Endothelial cell (in vitro differentiated cells): ENCODE measurements around the gene HS2ST1. TPM values are rescaled to one million over a fixed set of nuclear protein-coding genes. Genes with fewer than 3 reads are reported as not detected.

Experiments used
- DNase-seq: peaks from one replicate; pipeline ENCODE4 v3.0.0; 2021; ENCODE audit warnings: low spot score
- H3K27ac Mint-ChIP-seq: one replicate; pipeline ENCODE4 v1.8.0; 2021; ENCODE audit warnings: mixed read lengths, inconsistent platforms; ENCODE audit not compliant: unreplicated experiment
- H3K27me3 Mint-ChIP-seq: one replicate; pipeline ENCODE4 v1.8.0; 2021; ENCODE audit warnings: mild to moderate bottlenecking, moderate library complexity, mixed read lengths, inconsistent platforms; ENCODE audit not compliant: unreplicated experiment
- H3K36me3 Mint-ChIP-seq: one replicate; pipeline ENCODE4 v1.8.0; 2021; ENCODE audit warnings: mild to moderate bottlenecking, low read depth, mixed read lengths, inconsistent platforms; ENCODE audit not compliant: unreplicated experiment
- H3K4me1 Mint-ChIP-seq: one replicate; pipeline ENCODE4 v1.8.0; 2021; ENCODE audit warnings: mild to moderate bottlenecking, mixed read lengths, inconsistent platforms; ENCODE audit not compliant: unreplicated experiment
- H3K4me3 Mint-ChIP-seq: one replicate; pipeline ENCODE4 v1.8.0; 2021; ENCODE audit warnings: mild to moderate bottlenecking, mixed read lengths, inconsistent platforms; ENCODE audit not compliant: unreplicated experiment
- H3K9me3 Mint-ChIP-seq: one replicate; pipeline ENCODE4 v1.8.0; 2021; ENCODE audit warnings: mixed read lengths, inconsistent platforms; ENCODE audit not compliant: unreplicated experiment
- total RNA-seq: library from RNA; stranded (reverse); fragmentation: NEBNext Ultra II Directional; extraction: Animal tissue kit (Norgen Biotek cat#: 25700); gene quantifications from one replicate; pipeline ENCODE4 v1.2.1, GENCODE V29; 2021; ENCODE audit not compliant: unreplicated experiment
- TF ChIP-seq, protein P1 (sequence below): fragments of 200-600 bp; sonication (generic); IDR thresholded peaks from one replicate; pipeline ENCODE4 v1.5.0; 2021; ENCODE audit warnings: antibody characterized with exemption; ENCODE audit not compliant: unreplicated experiment

Gene HS2ST1
- total RNA-seq, 1 donor from 2014 or later, result 22.1 TPM

DNA sequence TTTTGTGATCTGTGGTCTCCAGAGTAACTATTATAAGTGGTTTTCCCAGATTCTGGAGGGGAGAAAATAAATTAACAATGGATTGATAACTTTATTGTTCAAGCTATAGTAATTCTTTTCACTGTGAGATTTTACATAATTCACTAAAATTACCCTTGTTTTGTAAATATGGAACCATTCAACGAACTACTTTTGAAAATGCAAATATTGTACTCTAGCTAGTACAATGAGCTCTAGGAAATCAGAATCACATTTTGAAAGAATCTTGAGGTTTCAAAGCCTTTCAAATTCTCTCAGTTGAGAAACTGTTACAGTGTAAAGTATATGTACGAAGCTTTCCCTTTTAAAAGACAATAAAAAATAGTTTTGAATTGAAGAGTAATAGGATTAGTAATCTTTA, 119.9 kb downstream of the HS2ST1 start:
- no peaks in the 10 kb centered on the region for H3K27me3 Mint-ChIP-seq
- H3K9me3 Mint-ChIP-seq, result no peaks in the 10 kb centered on the region
- TF ChIP-seq, protein P1, sequence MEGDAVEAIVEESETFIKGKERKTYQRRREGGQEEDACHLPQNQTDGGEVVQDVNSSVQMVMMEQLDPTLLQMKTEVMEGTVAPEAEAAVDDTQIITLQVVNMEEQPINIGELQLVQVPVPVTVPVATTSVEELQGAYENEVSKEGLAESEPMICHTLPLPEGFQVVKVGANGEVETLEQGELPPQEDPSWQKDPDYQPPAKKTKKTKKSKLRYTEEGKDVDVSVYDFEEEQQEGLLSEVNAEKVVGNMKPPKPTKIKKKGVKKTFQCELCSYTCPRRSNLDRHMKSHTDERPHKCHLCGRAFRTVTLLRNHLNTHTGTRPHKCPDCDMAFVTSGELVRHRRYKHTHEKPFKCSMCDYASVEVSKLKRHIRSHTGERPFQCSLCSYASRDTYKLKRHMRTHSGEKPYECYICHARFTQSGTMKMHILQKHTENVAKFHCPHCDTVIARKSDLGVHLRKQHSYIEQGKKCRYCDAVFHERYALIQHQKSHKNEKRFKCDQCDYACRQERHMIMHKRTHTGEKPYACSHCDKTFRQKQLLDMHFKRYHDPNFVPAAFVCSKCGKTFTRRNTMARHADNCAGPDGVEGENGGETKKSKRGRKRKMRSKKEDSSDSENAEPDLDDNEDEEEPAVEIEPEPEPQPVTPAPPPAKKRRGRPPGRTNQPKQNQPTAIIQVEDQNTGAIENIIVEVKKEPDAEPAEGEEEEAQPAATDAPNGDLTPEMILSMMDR, result no peak

DNA sequence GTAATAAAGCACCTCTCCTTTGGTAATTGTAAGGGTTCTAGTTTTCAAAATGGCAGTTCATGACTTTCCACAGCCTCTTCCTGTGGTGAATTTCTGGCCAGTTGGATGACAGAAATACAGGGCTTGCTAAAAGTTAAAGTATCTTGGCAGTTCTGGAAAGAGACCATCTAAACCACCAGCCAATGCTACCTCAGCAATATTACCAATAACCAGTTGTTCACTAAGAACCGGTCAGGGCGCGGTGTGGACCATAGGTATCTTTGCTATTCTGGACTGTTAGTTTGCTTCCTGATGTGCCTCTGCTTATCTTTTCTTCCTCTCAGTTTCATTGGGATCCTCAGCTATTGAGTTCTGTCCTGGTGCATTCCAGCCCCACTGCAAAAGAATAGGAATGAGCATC, 124.7 kb downstream of the HS2ST1 start:
- H3K9me3 Mint-ChIP-seq, result no peaks in the 10 kb centered on the region
- DNase-seq, result no peak
- H3K27me3 Mint-ChIP-seq, result no peaks in the 10 kb centered on the region
- no peaks in the 10 kb centered on the region for H3K36me3 Mint-ChIP-seq
- H3K27ac Mint-ChIP-seq, result no peak overlapping the region
- no peak overlapping the region for H3K4me3 Mint-ChIP-seq
- TF ChIP-seq, protein P1, result no peak
- no peaks in the 10 kb centered on the region for H3K4me1 Mint-ChIP-seq

More for the DNA sequence above, 119.9 kb downstream of the HS2ST1 start:
- H3K27ac Mint-ChIP-seq, result no peak overlapping the region
- no peak overlapping the region for H3K4me3 Mint-ChIP-seq
- DNase-seq, result no peak
- no peaks in the 10 kb centered on the region for H3K36me3 Mint-ChIP-seq
- no peaks in the 10 kb centered on the region for H3K4me1 Mint-ChIP-seq

DNA sequence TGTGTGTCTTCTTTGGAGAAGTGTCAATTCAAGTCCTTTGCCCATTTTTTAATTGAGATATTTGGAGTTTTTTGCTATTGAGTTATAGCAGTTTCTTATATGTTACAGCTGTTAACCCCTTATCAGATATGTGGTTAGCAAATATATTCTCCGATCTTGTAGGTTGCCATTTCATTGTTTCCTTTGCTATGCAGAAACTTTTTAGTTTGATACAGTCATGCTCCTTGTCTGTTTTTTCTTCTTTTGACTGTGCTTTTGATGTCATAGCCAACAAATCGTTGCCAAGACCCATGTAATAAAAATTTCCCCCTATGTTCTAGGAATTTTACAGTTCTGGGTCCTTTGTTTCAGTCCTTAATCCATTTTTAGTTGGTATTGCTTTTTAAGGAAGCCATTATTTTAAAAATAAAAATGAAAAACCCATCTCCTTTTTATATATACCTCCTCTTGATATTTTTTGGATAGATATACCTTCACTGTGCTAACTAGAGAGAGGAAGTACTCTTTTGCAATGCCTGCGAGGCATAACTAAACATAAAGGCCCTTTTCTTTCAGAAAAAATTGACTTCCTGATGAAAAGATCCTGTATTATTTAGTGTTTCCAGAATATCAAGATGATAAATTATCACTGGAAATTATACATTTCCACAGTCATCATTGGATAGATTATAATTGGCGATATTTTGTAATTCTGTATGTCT, 127.8 kb downstream of the HS2ST1 start:
- DNase-seq, result no peak
- Mint-ChIP-seq H3K4me3 (no peak overlapping the region), H3K4me1 (no peaks in the 10 kb centered on the region), H3K36me3 (no peaks in the 10 kb centered on the region), H3K27me3 (no peaks in the 10 kb centered on the region), H3K9me3 (no peaks in the 10 kb centered on the region), H3K27ac (no peak overlapping the region)
- TF ChIP-seq, protein P1, result no peak

DNA sequence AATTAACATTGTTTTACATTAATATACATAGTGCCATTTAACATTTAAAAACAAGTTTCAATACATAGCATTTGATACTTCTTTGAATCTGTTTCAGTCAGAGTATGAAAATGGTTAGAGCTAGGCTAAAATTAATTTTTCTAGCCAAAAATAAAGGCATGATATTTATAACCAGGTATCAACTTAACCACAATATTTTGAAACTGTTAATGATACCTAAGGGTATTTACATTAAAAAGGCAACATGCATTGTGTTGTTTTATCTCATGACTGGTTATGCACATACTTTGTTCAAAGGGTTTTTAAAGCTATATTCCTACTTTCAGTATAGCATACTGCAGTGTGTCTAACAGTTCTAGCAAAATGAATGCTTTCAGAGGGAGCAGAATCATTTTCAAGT, 130.0 kb downstream of the HS2ST1 start:
- no peaks in the 10 kb centered on the region for H3K36me3 Mint-ChIP-seq
- DNase-seq, result no peak

DNA sequence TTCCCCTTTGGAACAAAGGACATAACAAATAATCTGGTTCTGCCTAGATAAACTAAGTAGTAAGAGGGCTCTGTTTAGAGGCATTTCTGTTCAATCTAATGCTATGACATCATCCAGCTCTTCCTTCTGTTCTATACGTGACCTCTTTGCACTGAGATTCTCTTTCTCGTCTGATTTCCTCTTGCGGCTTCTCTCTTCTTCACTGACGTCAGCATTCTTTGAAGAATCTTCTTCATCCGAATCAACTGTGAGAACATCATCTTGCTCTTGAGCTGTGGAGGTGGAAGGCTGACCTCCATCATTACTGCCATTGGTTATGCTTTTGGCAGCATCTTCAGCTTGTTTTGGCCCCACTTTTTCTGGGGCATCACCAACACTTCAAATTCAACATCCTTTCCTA, 130.4 kb downstream of the HS2ST1 start:
- Mint-ChIP-seq H3K36me3 (no peaks in the 10 kb centered on the region), H3K4me3 (no peak overlapping the region), H3K9me3 (no peaks in the 10 kb centered on the region), H3K4me1 (no peaks in the 10 kb centered on the region), H3K27me3 (no peaks in the 10 kb centered on the region), H3K27ac (no peak overlapping the region)
- TF ChIP-seq, protein P1, result no peak
- no peak for DNase-seq

More for the DNA sequence above, 130.0 kb downstream of the HS2ST1 start:
- H3K4me1 Mint-ChIP-seq, result no peaks in the 10 kb centered on the region
- H3K9me3 Mint-ChIP-seq, result no peaks in the 10 kb centered on the region
- no peak overlapping the region for H3K27ac Mint-ChIP-seq
- TF ChIP-seq, protein P1, result no peak
- no peaks in the 10 kb centered on the region for H3K27me3 Mint-ChIP-seq
- H3K4me3 Mint-ChIP-seq, result no peak overlapping the region
